ENCODE data around the gene ESPN.

DNA sequence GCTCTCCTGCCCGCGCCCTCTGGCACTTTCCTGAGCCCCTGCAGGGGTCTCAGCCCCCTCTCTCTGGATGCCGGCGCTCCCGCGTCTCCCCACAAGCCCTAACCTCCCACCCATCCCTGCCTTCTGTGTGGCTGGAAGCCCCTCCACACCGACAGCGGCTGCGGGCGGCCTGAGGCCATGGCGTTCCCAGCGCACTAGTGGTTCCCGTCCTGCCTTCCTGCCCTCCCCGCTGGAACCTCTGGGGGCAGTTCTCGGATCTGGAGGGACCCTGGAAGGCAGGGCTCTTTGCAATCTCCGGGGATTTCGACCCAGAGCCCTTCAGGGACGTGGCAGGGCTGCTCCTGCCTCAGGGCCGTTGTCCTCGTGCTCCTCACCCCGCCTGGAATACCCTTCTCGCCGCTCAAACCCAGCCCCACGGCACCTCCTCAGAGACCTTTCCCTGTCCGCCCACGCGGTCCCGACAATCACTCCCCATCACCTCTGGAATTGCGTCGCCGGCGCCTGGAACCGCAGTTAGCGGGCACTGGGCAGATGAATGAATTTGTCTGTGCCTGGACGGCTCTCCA is 493 bp upstream of the ESPN start:
- TF ChIP-seq, protein P1, sequence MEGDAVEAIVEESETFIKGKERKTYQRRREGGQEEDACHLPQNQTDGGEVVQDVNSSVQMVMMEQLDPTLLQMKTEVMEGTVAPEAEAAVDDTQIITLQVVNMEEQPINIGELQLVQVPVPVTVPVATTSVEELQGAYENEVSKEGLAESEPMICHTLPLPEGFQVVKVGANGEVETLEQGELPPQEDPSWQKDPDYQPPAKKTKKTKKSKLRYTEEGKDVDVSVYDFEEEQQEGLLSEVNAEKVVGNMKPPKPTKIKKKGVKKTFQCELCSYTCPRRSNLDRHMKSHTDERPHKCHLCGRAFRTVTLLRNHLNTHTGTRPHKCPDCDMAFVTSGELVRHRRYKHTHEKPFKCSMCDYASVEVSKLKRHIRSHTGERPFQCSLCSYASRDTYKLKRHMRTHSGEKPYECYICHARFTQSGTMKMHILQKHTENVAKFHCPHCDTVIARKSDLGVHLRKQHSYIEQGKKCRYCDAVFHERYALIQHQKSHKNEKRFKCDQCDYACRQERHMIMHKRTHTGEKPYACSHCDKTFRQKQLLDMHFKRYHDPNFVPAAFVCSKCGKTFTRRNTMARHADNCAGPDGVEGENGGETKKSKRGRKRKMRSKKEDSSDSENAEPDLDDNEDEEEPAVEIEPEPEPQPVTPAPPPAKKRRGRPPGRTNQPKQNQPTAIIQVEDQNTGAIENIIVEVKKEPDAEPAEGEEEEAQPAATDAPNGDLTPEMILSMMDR (IDR thresholded peaks at IDR 0.05 in 8 of 11, conservative IDR thresholded peaks at IDR 0.05 in 3 of 11) = no peak
- TF ChIP-seq POLR2A (IDR thresholded peaks at IDR 0.05) = no peak

Measured in spleen (tissue), 7 donors.